ENCODE results near the gene PAF1. TPM values are rescaled to one million over a fixed set of nuclear protein-coding genes. Genes with fewer than 3 reads are reported as not detected.

Gene PAF1
- total and polyA plus RNA-seq, 2 of the 13 experiments (the other 11 are each of a cell fraction or from before 2014, with no cell fraction given) = 30.2 to 31.1 TPM

GRCh38 chr19:39401549-39402345 is 10.8 kb upstream of the PAF1 start (continued):
- TF ChIP-seq, protein P1, sequence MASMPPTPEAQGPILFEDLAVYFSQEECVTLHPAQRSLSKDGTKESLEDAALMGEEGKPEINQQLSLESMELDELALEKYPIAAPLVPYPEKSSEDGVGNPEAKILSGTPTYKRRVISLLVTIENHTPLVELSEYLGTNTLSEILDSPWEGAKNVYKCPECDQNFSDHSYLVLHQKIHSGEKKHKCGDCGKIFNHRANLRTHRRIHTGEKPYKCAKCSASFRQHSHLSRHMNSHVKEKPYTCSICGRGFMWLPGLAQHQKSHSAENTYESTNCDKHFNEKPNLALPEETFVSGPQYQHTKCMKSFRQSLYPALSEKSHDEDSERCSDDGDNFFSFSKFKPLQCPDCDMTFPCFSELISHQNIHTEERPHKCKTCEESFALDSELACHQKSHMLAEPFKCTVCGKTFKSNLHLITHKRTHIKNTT (CRISPR knock-in tag; IDR thresholded peaks at IDR 0.05) = no peak
- TF ChIP-seq, protein P2, sequence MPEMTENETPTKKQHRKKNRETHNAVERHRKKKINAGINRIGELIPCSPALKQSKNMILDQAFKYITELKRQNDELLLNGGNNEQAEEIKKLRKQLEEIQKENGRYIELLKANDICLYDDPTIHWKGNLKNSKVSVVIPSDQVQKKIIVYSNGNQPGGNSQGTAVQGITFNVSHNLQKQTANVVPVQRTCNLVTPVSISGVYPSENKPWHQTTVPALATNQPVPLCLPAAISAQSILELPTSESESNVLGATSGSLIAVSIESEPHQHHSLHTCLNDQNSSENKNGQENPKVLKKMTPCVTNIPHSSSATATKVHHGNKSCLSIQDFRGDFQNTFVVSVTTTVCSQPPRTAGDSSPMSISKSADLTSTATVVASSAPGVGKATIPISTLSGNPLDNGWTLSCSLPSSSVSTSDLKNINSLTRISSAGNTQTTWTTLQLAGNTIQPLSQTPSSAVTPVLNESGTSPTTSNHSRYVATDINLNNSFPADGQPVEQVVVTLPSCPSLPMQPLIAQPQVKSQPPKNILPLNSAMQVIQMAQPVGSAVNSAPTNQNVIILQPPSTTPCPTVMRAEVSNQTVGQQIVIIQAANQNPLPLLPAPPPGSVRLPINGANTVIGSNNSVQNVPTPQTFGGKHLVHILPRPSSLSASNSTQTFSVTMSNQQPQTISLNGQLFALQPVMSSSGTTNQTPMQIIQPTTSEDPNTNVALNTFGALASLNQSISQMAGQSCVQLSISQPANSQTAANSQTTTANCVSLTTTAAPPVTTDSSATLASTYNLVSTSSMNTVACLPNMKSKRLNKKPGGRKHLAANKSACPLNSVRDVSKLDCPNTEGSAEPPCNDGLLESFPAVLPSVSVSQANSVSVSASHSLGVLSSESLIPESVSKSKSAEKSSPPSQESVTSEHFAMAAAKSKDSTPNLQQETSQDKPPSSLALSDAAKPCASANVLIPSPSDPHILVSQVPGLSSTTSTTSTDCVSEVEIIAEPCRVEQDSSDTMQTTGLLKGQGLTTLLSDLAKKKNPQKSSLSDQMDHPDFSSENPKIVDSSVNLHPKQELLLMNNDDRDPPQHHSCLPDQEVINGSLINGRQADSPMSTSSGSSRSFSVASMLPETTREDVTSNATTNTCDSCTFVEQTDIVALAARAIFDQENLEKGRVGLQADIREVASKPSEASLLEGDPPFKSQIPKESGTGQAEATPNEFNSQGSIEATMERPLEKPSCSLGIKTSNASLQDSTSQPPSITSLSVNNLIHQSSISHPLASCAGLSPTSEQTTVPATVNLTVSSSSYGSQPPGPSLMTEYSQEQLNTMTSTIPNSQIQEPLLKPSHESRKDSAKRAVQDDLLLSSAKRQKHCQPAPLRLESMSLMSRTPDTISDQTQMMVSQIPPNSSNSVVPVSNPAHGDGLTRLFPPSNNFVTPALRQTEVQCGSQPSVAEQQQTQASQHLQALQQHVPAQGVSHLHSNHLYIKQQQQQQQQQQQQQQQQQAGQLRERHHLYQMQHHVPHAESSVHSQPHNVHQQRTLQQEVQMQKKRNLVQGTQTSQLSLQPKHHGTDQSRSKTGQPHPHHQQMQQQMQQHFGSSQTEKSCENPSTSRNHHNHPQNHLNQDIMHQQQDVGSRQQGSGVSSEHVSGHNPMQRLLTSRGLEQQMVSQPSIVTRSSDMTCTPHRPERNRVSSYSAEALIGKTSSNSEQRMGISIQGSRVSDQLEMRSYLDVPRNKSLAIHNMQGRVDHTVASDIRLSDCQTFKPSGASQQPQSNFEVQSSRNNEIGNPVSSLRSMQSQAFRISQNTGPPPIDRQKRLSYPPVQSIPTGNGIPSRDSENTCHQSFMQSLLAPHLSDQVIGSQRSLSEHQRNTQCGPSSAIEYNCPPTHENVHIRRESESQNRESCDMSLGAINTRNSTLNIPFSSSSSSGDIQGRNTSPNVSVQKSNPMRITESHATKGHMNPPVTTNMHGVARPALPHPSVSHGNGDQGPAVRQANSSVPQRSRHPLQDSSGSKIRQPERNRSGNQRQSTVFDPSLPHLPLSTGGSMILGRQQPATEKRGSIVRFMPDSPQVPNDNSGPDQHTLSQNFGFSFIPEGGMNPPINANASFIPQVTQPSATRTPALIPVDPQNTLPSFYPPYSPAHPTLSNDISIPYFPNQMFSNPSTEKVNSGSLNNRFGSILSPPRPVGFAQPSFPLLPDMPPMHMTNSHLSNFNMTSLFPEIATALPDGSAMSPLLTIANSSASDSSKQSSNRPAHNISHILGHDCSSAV (CRISPR knock-in tag; IDR thresholded peaks at IDR 0.05; ENCODE audit: borderline replicate concordance) = peak; percentile 87; the same call in 1 of the 2 replicates
- no peak for TF ChIP-seq NFRKB (IDR thresholded peaks at IDR 0.05)
- TF ChIP-seq SAP130 (CRISPR knock-in tag; IDR thresholded peaks at IDR 0.05; ENCODE audit: low read depth) = peak; percentile 95
- peak; percentile 38; the same call in 1 of the 2 replicates for TF ChIP-seq ZNF138 (CRISPR knock-in tag; IDR thresholded peaks at IDR 0.05; ENCODE audit: low read depth)
- TF ChIP-seq MZF1 (CRISPR knock-in tag; IDR thresholded peaks at IDR 0.05; ENCODE audit: borderline replicate concordance) = no peak
- TF ChIP-seq TGIF2 (CRISPR knock-in tag; IDR thresholded peaks at IDR 0.05) = peak; percentile 7; the same call in 1 of the 2 replicates
- TF ChIP-seq RBM39 (IDR thresholded peaks at IDR 0.05; ENCODE audit: low read depth, low read length, poor library complexity, severe bottlenecking) = no peak
- peak; percentile 74; the same call in 1 of the 2 replicates for TF ChIP-seq NCOA1 (CRISPR knock-in tag; IDR thresholded peaks at IDR 0.05)
- peak; percentile 88 for TF ChIP-seq BHLHE40 (IDR thresholded peaks at IDR 0.05; ENCODE audit: low read length)
- no peak for TF ChIP-seq GPN1 (CRISPR knock-in tag; IDR thresholded peaks at IDR 0.05; ENCODE audit: borderline replicate concordance)
- TF ChIP-seq, protein P3, sequence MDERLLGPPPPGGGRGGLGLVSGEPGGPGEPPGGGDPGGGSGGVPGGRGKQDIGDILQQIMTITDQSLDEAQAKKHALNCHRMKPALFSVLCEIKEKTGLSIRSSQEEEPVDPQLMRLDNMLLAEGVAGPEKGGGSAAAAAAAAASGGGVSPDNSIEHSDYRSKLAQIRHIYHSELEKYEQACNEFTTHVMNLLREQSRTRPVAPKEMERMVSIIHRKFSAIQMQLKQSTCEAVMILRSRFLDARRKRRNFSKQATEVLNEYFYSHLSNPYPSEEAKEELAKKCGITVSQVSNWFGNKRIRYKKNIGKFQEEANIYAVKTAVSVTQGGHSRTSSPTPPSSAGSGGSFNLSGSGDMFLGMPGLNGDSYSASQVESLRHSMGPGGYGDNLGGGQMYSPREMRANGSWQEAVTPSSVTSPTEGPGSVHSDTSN (CRISPR knock-in tag; IDR thresholded peaks at IDR 0.05) = no peak
- 0 out of 2 replicates have a peak, but pooled peaks have one; percentile 17 for TF ChIP-seq ZNF160 (CRISPR knock-in tag; IDR thresholded peaks at IDR 0.05)
- TF ChIP-seq ZNF331 (CRISPR knock-in tag; IDR thresholded peaks at IDR 0.05) = peak; percentile 80; the same call in 1 of the 2 replicates
- no peak for TF ChIP-seq KLF9 (CRISPR knock-in tag; IDR thresholded peaks at IDR 0.05; ENCODE audit: low read depth)
- TF ChIP-seq, protein P4, sequence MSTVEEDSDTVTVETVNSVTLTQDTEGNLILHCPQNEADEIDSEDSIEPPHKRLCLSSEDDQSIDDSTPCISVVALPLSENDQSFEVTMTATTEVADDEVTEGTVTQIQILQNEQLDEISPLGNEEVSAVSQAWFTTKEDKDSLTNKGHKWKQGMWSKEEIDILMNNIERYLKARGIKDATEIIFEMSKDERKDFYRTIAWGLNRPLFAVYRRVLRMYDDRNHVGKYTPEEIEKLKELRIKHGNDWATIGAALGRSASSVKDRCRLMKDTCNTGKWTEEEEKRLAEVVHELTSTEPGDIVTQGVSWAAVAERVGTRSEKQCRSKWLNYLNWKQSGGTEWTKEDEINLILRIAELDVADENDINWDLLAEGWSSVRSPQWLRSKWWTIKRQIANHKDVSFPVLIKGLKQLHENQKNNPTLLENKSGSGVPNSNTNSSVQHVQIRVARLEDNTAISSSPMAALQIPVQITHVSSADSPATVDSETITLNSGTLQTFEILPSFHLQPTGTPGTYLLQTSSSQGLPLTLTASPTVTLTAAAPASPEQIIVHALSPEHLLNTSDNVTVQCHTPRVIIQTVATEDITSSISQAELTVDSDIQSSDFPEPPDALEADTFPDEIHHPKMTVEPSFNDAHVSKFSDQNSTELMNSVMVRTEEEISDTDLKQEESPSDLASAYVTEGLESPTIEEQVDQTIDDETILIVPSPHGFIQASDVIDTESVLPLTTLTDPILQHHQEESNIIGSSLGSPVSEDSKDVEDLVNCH (CRISPR knock-in tag; IDR thresholded peaks at IDR 0.05) = 0 out of 2 replicates have a peak, but pooled peaks have one; percentile 44

Measured in HepG2 (cell line).